Stimulated activated CD4-positive, alpha-beta T cell treated with anti-CD3 and anti-CD28 coated beads, Interleukin-12 subunit alpha, Interleukin-12 subunit beta, amount 100 ng/mL, for 4 hours (primary cell): ENCODE results near the gene CA4.
A peak's percentile ranks its signal among the peaks of the same experiment; 100 is the strongest.

Experiments
- DNase-seq: peaks from one replicate; pipeline ENCODE4 v3.0.0-alpha.2; 2020

CA4 gene

DNA sequence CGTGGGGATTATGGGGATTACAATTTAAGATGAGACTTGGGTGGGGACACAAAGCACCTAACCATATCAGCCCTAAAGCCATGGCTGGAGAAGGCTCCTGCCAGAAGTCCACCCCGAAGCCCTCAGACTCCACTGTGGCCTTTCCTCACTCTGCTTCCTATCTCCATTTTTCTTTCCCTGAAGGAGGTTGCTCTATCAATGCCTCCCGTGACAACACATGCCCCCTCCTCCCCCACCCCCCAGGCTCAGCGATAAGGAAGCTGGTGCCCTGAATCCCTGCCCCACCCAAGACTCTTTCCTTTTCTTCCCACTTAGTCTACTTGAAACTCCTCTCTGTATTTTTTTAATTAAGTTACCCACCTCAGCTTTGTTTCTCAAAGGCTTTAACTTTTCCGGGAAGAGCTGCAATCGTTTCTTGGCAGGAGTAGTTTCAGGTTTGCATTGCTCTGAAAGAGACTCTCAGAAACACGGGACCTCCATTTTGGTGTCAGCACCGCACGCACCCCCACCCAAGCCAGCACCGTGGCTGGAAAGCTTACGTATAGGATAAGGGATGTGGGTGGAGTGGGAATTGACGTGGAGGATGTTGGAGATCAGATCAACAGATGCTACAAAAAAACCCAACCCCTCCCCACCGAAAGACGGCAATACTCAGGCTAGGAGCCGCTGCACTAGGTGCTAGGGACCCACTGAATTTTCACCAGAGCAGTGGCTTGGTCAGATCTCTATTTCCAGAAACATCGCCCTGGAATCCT, 15.2 kb upstream of the CA4 start:
- DNase-seq = no peak

DNA sequence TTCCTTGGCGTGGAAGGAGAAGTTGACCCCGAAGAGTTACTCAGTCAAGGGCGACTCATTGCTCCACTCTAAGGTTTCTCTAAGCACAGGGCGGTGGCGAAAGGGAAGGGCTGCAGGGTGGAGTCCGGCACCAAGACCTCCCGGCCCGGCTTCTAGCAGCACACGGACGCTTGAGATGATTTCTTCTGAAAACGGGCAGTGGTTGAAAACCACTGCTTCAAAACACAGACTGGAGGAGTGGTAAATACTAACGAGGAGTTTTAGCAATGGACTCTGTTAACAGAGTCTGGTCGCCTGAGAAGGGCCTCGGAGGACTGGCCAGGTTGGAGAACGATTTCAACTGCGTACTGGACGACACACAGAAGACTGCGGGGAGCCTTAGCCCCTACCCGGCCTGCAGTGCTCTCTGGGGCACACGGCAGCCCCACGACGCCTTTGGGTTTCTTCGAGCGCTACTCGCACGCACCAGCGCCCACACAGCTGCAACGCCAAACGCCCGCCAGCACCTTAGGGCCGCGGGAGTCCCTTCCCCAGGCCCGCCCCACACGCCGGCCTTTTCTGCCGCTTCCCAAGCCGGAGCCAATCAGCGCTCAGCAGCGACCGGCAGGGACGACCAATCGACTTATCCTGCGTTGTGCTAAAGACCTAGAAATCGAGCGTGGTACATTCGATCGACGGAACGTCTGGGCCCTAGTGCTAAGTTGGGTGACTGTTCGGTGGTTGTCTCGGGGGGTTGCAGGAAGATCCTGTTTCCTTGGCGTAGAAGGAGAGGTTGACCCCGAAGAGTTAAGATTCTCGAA, 14.4 kb upstream of the CA4 start:
- peak; percentile 79 for DNase-seq

DNA sequence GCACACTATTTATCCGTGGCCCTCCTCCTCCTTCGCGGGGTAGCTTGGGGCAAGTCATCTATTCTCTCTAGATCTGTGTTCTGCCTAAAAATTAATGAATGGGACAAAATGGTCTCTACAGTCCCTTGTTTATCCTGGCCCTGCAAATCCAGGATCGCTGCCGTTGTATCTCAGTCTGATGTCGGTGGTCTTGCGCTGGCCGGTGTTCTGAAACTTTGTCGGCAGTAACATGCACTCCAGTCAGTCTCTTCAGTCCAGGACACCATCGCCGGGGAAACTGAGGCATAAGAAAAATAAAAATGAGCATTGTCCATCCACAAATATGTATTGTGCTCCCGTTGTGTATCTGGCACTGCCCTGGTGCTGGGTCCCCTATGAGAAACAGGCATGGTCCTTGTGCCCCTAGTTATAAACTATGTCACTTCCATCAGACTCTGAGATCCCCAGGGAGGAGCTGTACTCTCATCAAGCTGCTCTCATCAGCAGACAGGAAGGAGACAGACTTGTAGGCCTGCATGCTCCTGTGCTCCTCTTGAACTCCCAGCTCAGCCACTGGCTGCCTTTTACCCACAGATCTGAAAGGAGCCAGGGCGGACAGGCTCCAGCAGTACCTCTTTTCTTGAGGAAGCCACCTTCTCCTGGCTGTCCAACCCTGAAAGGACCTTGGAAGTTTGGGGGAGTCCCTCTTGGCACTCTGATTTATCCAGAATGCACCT, 13.7 kb upstream of the CA4 start:
- no peak for DNase-seq

DNA sequence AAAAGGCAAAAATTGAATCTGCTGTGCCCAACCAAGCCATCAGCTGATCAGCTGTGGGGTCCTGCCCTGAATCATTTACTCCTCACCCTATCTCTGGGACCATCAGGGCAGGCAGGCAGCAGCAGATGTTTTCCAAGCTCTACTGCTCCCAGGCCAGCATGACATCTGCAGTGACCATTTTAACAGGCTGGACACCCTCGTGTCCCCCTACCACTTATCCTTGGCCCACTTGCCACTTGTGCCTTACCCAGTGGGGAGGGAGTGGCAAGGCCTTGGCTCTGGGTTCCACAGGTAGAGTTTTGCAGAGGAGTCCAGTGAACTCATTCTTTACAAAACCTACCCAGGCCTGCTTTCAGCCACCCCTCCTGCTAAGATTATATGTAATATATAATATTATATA, 12.0 kb upstream of the CA4 start:
- no peak for DNase-seq

DNA sequence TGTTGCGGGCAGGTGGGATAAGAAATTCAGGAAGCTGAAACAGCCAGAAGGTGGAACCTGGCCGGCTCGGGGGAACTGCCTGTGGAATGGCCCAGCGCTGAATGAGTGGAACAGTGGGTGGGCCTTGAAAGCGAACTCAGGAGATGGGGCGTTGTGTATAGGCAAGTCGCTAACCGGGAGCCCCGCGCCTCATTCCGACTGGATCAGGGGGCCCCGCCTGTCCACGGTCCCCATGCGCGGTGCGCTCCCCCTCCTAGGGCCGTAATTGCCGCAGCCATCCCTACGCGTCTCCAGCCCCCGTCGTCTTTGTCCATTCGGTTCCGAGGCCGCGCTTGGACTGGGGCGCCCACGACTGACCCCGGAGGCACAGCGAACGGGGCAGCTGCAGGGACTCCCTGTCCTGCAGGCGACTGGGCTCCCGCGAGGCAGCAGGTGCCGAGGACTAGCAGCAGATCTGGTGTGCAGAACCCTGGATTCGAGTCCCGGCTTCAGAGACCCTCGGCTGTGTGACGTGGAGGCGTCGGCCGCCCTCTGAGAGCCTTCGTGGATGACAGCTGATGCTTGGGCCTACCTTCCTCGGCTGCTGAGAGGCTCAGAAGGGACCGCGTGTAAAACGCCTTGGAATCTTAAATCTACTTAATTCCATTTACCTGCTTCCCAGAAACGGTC, 10.9 kb upstream of the CA4 start:
- no peak for DNase-seq

DNA sequence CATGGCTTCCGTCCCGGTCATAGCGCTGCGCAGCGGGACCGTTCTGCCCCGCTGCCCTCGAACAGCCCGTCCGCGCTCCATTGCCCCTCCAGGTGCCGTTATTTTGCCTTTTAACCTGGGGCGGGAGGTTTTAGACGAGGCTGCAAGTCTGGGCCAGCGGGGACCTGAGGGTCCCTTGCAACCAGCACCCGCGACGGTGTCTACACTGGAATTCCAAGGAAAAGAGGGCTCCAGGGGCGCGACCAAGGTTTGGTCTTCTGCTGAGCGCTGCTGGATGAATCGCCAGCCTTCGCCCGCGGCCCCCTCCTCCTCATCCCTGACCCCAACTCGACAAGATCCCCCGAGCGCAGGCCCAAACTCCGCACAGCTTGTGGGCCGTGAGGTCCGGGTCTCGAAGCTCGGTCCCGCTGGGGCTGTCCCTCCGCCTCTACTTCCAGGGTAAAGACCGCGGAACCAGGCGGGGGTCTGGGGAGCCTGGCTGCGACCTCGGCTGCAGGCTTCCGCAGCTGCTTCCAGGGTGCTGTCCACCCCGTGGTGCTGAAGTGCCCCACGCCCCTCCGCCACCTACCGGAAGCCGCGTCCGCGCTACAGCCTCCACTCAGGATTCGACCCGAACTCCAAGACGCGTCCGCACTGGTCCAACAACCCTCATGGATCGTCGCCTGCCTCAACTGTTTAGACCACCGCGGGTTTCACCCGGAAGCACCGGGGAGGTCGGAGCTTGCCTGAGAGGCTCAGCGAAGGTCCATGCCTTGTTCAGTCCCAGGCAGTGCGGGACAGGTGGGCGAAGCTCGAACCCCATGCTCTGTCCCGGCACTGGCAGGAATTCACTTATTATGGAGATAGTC, 10.1 kb upstream of the CA4 start:
- DNase-seq = peak; percentile 66

DNA sequence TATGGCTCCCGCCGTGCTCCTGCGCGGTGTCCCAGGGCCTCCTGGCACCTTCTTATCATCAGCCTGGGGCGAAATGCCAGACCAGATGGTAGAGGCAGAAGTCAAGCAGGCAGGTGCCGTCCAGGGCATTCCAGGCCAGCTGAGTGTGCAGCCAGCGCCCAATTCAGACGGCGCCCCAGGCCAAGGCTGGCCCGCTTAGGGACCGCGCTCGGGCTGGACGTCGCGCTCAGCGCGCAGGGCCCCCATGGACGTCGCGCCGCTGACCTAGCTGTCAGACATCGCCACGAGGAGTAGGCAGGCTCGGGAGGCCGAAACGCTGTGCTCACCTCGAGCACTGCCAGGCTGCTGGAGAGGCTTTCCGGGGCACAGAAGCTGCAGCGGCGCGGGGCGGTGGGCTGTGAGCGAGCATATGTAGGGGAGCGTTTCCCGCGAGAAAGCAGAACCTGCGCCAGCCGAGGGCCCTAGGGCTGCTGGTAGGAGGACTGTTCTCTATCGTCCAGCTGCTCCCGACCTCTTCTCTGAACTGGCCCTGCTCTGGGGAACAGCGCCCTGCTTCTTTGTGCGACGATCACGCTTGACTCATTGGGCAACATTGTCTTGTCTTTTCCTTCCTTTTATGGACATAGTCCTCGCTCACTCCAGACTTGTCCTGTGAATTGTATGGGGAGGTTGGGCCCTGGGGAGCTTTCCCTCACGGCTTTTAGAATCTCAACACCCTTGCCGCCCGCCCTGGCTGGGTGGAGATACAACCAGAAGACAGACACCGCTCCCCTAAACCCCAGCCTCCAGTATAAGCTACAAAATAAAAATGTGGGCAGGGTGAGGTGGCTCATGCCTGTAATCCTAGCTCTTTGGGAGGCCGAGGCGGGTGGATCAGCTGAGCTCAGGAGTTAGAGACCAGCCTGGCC, 8.4 kb upstream of the CA4 start:
- DNase-seq = no peak

DNA sequence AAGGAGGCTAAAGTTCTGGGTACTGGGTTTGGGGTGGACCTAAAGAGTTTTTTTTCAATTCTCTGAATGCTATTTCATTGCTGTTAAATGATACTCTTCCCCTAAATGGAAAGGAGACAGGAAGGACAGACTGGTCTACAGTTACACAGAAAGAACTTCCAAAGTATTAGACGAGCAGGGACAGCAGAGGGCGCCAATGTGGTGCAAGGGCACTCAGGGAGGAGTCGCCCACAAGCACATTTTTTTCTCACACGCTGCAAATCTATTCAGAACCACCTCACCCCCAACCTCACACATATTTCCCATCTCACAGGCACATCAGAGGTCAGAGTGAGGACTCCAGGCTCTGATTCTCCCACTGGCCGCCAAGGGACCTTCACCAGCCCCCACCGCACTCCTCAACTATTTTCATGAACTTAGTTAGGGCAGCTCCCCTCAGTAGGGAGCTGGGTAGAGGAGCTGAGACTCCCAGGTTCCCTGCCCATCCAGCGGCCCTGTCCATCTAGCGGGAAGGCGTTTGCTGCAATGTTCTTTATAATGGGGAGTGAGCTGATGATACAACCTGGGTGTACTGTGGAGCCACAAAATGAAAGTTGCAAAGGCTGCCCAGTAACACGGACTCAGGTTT, 6.8 kb upstream of the CA4 start:
- peak; percentile 78 for DNase-seq

DNA sequence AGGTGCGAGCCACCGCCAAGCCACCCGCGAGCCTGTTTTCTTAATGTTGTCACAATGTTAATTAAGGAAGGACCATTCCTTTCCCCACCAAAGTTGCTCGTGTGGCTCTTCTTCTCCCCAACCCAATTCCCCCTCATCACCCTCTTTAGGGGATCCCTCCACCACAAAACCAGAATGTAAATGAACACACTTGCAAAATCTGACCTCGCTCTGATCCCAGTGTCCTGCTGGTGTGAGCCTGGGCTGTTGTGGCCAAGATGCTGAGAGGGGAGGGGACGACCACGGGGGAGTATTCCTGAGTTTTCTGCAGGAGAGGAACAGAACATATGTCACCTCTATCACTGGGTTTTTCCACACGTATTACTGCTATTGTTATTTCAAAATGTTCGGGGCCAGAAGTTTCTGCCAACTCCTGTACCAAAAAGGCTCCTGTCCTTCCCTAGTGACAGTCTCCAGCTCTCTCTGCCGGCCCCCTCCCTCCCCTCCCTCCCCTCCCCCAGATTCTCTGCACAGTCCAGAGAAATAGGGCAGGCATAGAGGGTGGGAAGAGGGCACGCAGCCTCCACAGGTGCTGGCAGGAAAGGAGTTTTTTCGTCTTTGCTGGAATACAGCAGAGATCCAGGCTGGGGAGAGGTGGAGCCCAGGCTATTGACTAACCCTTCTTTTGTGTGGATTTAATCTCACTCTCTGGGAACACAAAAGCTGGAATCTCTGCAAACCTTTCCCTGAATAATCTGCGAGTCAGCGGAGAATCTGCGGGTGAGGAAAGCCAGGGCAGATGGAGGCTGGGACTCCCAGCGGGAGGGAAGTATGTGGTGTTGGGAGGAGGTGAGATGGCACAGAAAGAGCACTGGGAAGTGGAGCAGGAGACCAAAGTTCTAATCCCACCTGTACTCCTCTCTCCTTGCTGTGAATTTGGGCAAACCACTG, 4.5 kb upstream of the CA4 start:
- no peak for DNase-seq

DNA sequence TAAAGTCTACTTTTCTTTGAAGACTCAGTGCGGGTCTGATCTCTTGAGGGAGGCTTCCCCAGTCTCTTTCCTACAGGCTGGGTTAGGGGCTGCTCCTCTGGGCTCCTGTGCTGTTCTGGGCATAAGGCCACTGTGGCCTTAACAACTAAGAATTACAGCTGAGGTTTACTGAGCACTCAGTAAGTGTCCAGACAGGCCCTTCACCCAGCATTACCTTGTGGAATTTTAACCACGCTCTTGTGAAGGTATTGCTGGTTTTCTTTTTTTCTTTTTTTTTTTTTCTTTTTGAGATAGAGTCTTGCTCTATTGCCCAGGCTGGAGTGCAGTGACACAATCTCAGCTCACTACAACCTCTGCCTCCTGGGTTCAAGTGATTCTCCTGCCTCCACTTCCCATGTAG, 3.6 kb upstream of the CA4 start:
- DNase-seq = no peak

DNA sequence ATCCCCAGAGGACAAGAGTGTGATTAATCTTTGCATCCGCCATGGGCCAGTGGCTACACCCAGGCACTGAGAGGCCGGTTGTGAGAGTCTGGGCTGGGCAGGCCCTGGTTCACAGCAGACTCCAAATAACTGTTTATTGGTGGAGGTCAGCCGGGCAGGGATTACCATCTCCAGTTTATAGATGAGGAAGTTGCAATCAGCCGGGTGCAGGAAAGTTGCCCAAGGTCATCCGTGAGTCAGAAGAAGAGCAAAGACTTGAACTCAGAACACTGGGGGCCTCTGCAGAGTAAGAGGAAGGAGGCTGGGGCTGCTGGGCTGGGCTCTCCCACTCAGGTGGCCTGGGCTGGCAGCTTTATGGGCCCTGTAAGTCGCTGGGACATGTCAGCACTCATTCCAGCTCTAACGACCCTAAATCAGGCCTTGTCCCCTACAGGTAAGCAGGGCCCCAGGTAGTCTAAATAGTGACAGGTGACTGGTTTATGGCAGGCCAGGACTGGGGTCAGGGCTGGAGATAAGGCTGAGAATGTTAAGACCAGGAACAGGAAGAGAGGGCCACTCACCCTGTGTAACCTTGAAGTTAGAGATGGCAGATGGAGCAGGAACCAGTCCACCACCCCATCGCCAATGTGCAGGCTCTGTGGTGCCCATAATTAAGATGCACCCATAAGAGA, 2.1 kb upstream of the CA4 start:
- no peak for DNase-seq

DNA sequence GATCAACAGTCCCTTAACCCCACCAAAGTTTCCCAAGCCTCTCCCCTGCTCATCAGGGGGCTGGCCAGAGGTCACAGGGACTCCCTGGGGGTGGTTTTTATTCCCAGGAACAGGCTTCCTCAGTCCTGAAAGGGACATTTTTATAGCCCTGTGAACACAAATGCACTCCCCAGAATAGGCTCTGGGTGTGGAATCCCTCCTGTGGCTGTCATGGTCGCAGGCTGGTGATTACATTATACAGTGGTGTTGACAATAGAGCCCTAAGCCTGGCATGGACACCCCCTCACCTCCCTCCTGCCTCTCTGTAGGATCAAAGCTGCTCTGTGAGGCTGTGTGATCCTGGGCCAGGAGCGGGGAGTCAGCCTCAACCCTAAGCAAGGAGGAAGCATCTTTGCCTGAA, 1.4 kb upstream of the CA4 start:
- no peak for DNase-seq

DNA sequence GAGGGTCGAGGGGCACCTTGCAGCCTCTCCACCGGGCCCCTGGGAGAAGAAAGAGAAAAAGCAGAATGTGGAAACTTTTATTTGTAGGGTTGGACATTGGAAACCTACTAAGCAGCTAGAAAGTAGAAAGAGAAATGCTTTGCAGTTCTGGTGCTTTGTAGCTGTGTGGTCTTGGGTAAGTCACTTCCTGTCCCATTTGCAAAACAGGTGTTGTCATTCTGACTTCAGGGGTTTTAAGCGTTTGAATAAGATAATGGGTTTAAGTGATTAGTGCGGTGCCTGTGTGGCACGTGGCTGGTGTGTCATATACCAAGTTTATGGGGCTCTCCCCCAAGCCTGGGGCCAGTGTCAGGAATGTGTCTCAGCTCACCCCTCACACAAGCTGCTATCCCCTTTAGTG, 1.6 kb downstream of the CA4 start:
- no peak for DNase-seq

DNA sequence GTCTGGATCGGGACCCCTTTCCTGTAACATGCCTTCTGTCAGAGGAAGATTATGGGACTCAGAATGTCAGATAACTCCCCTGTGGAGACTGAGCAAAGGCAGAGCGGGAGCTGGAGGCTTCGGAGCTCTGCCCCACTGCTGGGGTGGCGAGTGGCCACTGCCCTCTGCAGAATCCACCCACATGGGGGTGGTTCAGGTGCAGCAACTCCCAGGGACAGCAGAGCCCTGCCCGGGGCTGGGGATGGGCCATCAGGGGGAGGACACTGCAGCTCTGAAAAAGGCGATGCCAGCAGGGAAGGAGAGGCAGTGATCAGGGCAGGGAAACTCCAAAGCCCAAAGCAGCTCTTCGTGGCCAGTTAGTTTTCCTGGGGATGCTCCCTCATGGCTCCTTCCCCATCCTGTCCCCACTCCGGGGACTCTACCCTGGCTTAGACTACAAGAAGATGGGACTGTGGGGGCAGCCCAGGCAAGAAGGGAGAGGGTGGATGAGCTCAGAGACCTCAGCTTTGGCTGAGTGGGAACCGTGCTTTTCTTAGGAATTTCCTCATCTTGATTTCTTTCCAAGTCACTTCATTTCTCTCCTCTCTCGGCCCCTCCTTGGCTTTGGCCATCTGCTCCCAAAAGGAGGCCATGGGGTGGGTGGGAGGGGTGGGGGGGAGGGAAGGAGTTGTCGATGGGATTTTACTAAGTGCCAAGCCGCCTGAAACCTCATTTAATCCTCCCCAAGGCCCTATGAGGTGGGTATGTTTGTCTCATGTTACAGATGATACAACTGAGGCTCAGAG, 4.0 kb downstream of the CA4 start:
- DNase-seq = no peak

DNA sequence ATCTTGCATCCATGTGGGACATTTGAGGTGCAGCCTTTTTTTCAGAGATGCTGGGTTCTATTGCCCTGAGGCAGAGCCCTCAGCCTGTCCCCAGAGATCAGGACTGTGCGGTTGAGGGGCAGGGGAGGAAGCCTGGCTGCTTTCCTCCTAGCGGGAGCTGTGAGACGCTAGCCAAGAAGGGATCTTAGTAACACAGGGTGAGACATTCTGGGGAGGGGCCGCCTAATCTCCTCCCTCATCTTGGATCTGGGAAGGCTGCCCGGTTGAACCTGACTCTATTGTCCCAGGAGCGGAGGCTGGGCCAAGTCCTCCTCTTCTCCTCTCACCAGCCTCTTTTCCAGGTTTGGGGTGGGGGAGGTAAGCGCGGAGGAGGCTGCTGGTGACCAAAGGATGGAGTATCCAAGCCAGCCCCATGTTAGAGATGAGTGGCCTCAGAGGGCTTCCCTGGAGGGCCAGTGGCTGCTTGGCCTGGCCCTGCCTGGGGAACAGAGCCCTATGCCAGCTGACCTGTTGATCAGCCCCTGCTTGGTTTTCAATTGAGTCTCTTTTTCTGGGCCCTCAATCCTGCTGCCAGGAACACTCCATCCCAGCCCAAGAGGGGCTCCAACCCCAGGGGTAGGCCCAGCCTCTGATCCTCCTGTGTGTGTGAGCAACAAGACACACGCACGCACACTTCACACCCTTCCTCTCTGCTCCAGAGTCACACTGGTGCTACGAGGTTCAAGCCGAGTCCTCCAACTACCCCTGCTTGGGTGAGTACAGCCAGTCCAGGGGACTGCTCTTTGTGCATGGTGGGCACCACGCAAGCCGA, 5.0 kb downstream of the CA4 start:
- DNase-seq = no peak

DNA sequence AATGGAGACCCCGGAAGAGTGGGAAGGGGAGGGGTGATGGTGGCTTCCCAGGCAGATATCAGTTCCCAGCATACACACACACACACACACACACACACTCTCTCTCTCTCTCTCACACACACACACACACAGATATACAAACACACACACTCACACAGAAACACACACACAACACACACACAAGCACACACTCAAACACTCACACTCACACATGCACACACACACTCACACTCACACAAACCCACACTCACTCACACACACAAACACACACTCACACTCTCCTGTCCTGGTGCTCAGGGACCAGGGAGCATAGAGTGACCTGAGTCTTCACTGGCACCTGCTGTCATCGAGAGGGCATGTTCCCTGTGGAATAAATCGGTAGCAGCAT, 5.6 kb downstream of the CA4 start:
- no peak for DNase-seq

DNA sequence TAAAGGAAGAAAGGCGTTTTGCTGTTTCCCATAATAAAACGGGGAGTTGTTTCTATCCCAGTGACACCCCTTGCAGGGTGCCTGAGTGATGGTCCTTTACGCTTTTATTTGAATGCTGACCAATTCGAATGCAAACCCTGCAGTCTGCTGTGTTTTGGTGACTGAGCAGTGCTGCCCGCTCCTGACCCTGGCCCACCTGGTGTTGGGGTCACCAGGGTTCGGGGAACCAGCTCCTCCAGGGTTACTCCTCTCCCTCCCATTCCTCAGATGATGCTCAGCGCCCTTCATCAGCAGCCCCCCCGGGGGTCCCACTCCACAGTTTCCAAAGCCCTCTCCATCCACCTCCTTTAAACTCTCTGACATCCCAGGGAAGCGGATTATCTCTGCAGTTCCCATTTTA, 6.0 kb downstream of the CA4 start:
- DNase-seq = no peak
